HepG2 (cell line): ENCODE results near the gene GOLGA6C. TPM values are rescaled to one million over a fixed set of nuclear protein-coding genes. Genes with fewer than 3 reads are reported as not detected.

Experiments used
- BORCS8-MEF2B ChIP-seq: sonication (generic); formaldehyde crosslinking; IDR thresholded peaks from 2 replicates; pipeline ENCODE4 v1.8.0; 2022; ENCODE audit warnings: mild to moderate bottlenecking, missing genetic modification reagents
- CAMTA2 ChIP-seq: sonication (generic); formaldehyde crosslinking; IDR thresholded peaks from 2 replicates; pipeline ENCODE4 v1.4.0; 2020; ENCODE audit warnings: mild to moderate bottlenecking, missing genetic modification reagents, borderline replicate concordance
- ETS1 ChIP-seq: sonication (generic); formaldehyde crosslinking; IDR thresholded peaks from 2 replicates; pipeline ENCODE4 v1.4.0; 2020; ENCODE audit warnings: missing genetic modification reagents
- FOSL1 ChIP-seq: sonication (generic); formaldehyde crosslinking; IDR thresholded peaks from 2 replicates; pipeline ENCODE4 v1.9.0; 2021; ENCODE audit warnings: missing genetic modification reagents, borderline replicate concordance
- HNRNPH1 ChIP-seq: fragments of 200-400 bp; formaldehyde crosslinking; optimal IDR thresholded peaks from 2 replicates; pipeline ENCODE3; 2017; ENCODE audit warnings: mild to moderate bottlenecking, low read depth, low read length
- MEIS2 ChIP-seq: sonication (generic); formaldehyde crosslinking; IDR thresholded peaks from 2 replicates; pipeline ENCODE4 v1.9.0; 2021; ENCODE audit warnings: mild to moderate bottlenecking, missing genetic modification reagents
- NFE2L1 ChIP-seq: sonication (generic); formaldehyde crosslinking; IDR thresholded peaks from 2 replicates; pipeline ENCODE4 v1.4.0; 2020; ENCODE audit warnings: missing genetic modification reagents, mild to moderate bottlenecking, borderline replicate concordance
- NFYB ChIP-seq: sonication (generic); formaldehyde crosslinking; IDR thresholded peaks from 2 replicates; pipeline ENCODE4 v1.4.0; 2020; ENCODE audit warnings: missing genetic modification reagents
- NR2F1 ChIP-seq, 2 experiments: fragments of 450-650 bp in 1 of 2; formaldehyde crosslinking in 1 of 2; IDR thresholded peaks; 2 replicates each; pipeline versions ENCODE4 v1.5.0 to v1.6.1; 2016 to 2020; ENCODE audit warnings: mild to moderate bottlenecking in 1 of 2, missing compliant biosample characterization in 1 of 2, missing genetic modification reagents in 1 of 2, moderate library complexity in 1 of 2
- THAP8 ChIP-seq: sonication (generic); formaldehyde crosslinking; IDR thresholded peaks from 2 replicates; pipeline ENCODE4 v1.5.1; 2020; ENCODE audit warnings: missing genetic modification reagents, mild to moderate bottlenecking, borderline replicate concordance
- ZNF30 ChIP-seq: sonication (generic); formaldehyde crosslinking; IDR thresholded peaks from 2 replicates; pipeline ENCODE4 v1.5.0; 2020; ENCODE audit warnings: mild to moderate bottlenecking, missing genetic modification reagents
- ZNF362 ChIP-seq: sonication (generic); formaldehyde crosslinking; IDR thresholded peaks from 2 replicates; pipeline ENCODE4 v1.4.0; 2020; ENCODE audit warnings: missing genetic modification reagents, mild to moderate bottlenecking, borderline replicate concordance
- ZNF407 ChIP-seq: sonication (generic); formaldehyde crosslinking; IDR thresholded peaks from one replicate; pipeline ENCODE4 v1.5.1; 2020; ENCODE audit warnings: mild to moderate bottlenecking, missing genetic modification reagents; ENCODE audit errors: not compliant biosample characterization
- ZNF556 ChIP-seq: sonication (generic); formaldehyde crosslinking; IDR thresholded peaks from 2 replicates; pipeline ENCODE4 v1.4.0; 2020; ENCODE audit warnings: mild to moderate bottlenecking, missing genetic modification reagents, borderline replicate concordance
- polyA plus RNA-seq, 8 experiments: library from polyadenylated mRNA; depleted of rRNA in 3 of 8; stranded (reverse) in 7 of 8; unstranded in 1 of 8; fragments of >200 nt; fragmentation: Illumina TruSeq in 4 of 8; extraction: Trizol in 4 of 8; gene quantifications; 2 replicates each; pipeline versions ENCODE4 v1.2.1 to v1.2.3, GENCODE V29; 2011 to 2016; ENCODE audit warnings: low read depth in 4 of 8, missing spikeins in 1 of 8, mixed read lengths in 1 of 8; ENCODE audit not compliant: insufficient read depth in 1 of 8
- total RNA-seq, 5 experiments: library from RNA; depleted of rRNA; stranded (reverse); fragments of >200 nt; fragmentation: Illumina TruSeq; extraction: Trizol; gene quantifications; 2 replicates each; pipeline ENCODE4 v1.2.3, GENCODE V29; 2016; ENCODE audit warnings: low read depth in 1 of 5

GOLGA6C gene
- total and polyA plus RNA-seq, 2 of the 13 experiments (the other 11 are each of a cell fraction or from before 2014, with no cell fraction given) = not detected

- TF ChIP-seq THAP8 (CRISPR knock-in tag) (no peak), CAMTA2 (CRISPR knock-in tag) (no peak), ZNF362 (no peak), NFYB (CRISPR knock-in tag) (no peak), NFE2L1 (CRISPR knock-in tag) (no peak), HNRNPH1 (no peak), MEIS2 (CRISPR knock-in tag) (no peak), ZNF407 (CRISPR knock-in tag) (no peak), FOSL1 (no peak), ETS1 (no peak), BORCS8-MEF2B (CRISPR knock-in tag) (no peak), ZNF30 (no peak), NR2F1 (CRISPR knock-in tag; IDR thresholded peaks at IDR 0.05) (no peak), ZNF556 (CRISPR knock-in tag) (0 out of 2 replicates have a peak, but pooled peaks have one; percentile 27)
These were observed 49.8 kb downstream of the GOLGA6C start (continued) for GRCh38 chr15:75307778-75308390.
